HG03175 (cell line): Measurements from ENCODE around the gene MT1E.
"Not testable (repeated sequence)": the region's sequence is repeated elsewhere in the genome, so short reads cannot be mapped to it uniquely, and the experiment has no call there.

Experiments used
- ATAC-seq: cut with Tn5 transposase; IDR thresholded peaks from one replicate; pipeline ENCODE4 v1.9.1; 2021; ENCODE audit warnings: mild to moderate bottlenecking, moderate library complexity; ENCODE audit not compliant: unreplicated experiment

MT1E gene

GRCh38 chr16:56606476-56607108, 19.0 kb upstream of the MT1E start:
- no peak for ATAC-seq

DNA sequence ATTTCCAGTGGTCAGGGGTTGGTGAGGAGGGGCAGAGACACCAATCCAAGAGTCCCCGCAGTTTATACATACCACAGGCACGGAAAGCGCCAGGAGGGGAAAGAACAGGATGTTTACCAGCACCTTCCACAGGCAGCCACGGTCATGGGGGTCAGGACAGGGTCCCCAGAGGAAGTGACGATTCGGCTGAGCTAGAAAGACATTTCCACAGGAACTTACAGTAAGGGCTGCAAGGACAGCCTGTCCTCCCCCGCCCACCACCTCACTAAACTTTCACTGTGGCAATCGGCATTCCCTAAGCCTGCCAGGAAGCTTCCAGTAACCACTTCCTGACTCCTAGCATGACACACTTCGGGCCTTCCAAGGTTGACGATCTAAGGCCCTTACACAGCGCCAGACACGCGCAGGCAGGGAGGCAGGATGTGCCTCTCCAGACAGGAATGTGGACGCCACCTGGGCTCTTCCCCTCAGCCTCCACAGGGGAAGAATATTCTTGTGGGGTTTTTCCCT, 18.4 kb upstream of the MT1E start:
- ATAC-seq, result no peak

DNA sequence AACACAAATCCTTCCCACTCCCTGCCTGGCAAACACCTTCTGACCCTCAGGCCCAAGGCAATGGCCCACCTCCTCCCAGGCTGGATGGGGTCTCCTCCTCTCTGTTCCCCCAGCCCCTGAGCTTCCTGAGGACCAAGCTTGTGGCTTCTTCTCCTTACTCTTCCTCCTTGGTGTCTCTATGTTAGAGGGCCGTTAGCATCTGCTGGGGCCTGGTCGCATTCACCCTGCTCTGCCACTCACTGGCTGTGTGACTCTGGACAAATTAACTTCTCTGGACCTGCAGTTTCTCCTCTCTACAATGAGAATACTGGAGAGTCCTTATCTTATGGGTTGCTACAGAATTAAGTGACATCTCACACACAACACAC, 17.9 kb upstream of the MT1E start:
- no peak for ATAC-seq

- ATAC-seq, result peak; percentile 89
Observed at GRCh38 chr16:56608043-56608875, 17.3 kb upstream of the MT1E start, which contains the start of gene MT2A. Gene MT2A (plus strand): TSS chr16:56608584. CDS start chr16:56608656, 72 bp downstream.

DNA sequence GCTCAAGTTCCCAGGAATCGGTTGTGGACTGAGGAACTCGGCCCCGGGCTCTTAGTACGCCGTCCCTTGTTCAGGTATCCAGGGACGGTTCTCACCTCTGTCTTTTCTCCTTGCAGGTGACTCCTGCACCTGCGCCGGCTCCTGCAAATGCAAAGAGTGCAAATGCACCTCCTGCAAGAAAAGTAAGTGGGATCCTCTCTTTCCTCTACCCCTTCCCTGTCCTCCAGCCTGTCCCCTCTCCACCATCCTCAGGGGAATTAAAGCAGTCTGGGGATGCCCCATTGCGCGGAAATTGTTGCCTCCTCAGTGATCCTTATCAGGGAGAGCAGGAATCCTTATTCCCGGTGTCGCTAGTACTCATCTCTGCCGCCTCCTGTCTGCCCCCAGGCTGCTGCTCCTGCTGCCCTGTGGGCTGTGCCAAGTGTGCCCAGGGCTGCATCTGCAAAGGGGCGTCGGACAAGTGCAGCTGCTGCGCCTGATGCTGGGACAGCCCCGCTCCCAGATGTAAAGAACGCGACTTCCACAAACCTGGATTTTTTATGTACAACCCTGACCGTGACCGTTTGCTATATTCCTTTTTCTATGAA, 16.6 kb upstream of the MT1E start:
- no peak for ATAC-seq

- peak; percentile 47 for ATAC-seq
Observed at GRCh38 chr16:56609463-56609921, 16.1 kb upstream of the MT1E start.

- ATAC-seq, result no peak
Observed at GRCh38 chr16:56610017-56610608, 15.5 kb upstream of the MT1E start.

GRCh38 chr16:56610609-56611111, 14.9 kb upstream of the MT1E start:
- ATAC-seq, result no peak

DNA sequence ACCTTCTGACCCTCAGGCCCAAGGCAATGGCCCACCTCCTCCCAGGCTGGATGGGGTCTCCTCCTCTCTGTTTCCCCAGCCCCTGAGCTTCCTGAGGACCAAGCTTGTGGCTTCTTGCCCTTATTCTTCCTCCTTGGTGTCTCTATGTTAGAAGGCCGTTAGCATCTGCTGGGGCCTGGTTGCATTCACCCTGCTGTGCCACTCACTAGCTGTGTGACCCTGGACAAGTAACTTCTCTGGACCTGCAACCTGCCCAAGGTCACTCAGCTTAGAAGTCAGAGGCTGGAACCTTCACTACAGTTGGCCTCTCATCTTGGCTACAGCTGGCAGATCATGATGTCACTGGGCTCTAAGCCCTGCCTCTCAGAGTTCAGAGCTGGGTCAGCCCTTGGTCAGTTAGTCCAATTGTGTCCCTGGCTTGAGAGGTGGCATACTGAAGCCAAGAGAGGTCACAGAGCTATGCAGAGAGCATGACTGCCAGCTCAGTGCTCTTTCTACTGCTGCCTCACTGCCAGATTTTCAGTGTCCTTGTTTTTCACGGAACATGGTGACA, 14.2 kb upstream of the MT1E start:
- ATAC-seq, result no peak

GRCh38 chr16:56613706-56614105, 11.9 kb upstream of the MT1E start:
- no peak for ATAC-seq

DNA sequence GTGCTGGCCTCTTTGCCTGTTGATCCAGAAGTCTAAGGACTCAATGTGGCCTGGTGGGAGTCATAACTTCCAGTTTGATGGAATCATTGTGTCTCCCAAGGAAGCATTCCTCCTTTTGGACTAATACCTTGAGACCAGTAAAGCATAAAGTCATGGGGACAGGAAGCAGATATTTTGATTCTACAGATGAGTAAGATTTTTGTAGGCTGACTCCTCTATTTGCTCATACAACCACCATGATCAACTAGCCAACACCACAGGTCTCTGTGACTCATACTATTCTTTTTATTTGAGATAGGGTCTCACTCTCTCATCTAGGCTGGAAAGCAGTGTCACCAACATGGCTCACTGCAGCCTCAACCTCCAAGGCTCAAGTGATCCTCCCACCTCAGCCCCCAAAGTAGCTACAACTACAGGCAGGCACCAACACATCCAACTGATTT, 11.0 kb upstream of the MT1E start:
- no peak for ATAC-seq

DNA sequence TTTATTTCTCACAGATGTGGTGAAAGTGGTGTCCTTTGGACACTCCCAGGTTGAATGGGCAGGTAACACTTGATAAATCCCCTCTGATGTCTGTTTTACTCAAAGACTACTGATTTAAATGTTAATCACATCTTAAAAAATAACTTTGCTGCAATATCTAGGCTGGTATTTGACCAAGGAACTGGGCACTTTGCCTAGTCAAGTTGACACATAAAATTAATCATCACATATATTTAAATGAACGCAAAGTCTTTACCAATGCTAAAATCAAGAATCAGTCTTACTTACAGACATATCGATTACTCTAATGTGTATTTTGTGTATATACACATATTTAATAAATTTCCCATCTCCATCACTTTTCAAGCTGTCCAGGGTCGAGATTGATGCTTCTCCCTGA, 10.2 kb upstream of the MT1E start:
- no peak for ATAC-seq

- ATAC-seq, result no peak
Observed at GRCh38 chr16:56616608-56617211, 8.9 kb upstream of the MT1E start.

- ATAC-seq, result no peak
Observed at GRCh38 chr16:56617212-56618085, 8.1 kb upstream of the MT1E start.

DNA sequence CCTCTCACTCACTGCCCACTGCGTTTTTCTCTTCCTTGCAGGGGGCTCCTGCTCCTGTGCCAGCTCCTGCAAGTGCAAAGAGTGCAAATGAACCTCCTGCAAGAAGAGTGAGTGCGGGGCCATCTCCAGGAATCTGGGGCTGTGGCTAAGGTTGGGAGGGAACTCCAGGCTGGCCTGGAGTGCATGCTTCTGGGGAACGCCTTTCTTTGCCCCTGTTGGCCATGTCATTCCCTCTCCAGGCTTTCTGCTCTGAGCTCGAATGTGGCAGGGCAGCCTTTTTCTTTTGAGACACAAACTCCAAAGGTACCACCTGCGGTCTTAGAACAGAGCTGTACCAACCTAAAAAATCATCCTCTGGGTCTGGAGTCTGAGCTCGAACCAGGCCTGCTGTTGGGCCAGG, 7.4 kb upstream of the MT1E start:
- ATAC-seq, result no peak

DNA sequence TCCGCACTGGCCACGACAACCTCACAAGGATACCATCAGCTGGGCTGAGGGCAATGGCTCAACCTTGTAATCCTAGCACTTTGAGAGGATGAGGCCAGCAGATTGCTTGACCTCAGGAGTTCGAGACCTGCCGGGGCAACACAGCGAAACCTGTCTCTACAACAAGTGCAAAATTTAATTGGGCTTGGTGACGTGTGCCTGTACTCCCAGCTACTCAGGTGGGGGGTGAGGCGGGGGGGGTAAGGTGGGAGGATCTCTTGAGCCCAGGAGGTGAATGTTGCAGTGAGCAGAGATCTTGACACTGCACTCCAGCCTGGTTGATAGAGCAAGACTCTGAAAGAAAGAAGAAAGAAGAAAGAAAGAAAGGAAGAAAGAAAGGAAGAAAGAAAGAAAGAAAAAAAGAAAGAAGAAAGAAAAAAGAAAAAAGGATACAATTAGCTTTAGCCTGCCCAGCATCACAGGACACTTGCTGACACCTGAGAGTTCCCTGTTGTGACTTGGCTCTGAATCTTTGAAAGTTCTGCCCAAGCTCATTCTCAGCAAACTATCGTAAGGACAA, 5.2 kb upstream of the MT1E start:
- no peak for ATAC-seq

DNA sequence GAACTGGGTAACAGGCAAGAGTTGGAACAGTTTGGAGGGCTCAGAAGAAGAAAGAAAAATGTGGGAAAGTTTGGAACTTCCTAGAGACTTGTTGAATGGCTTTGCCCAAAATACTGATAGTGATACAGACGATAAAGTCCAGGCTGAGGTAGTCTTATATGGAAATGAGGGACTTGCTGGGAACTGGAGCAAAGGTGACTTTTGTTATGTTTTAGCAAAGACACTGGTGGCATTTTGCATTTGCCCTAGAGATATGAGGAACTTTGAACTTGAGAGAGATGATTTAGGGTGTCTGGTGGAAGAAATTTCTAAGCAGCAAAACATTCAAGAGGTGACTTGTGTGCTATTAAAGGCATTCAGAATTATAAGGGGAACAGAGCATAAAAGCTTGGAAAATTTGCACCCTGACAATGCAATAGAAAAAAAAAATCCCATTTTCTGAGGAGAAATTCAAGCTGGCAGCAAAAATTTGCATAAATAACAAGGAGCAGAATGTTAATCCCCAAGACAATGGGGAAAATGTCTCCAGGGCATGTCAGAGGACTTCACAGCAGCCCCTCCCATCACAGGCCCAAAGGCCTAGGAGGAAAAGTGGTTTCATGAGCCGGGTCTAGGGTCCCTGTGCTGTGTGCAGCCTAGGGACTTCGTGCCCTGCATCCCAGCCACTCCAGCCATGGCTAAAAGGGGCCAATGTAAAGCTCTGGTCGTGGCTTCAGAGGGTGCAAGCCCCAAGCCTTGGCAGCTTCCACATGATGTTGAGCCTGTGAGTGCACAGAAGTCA, 3.7 kb upstream of the MT1E start:
- ATAC-seq, result not testable (repeated sequence)

GRCh38 chr16:56623184-56623583, 2.4 kb upstream of the MT1E start:
- not testable (repeated sequence) for ATAC-seq
